H9 (cell line): ENCODE data around the gene SRPK1. TPM values are rescaled to one million over a fixed set of nuclear protein-coding genes. Genes with fewer than 3 reads are reported as not detected.

Source experiments
- DNase-seq: peaks from one replicate; pipeline ENCODE4 v3.0.0-alpha.2; 2017
- H2AFZ ChIP-seq: one replicate; pipeline ENCODE4 v1.6.1; 2013; ENCODE audit warnings: mild to moderate bottlenecking, low read length, control low read depth, moderate library complexity
- H2AK5ac ChIP-seq: 2 replicates; pipeline ENCODE4 v1.6.1; 2013; ENCODE audit warnings: low read length, control low read depth, mixed read lengths; ENCODE audit not compliant: insufficient read length
- H2BK120ac ChIP-seq: one replicate; pipeline ENCODE4 v1.6.1; 2013; ENCODE audit warnings: low read depth, mild to moderate bottlenecking, low read length, control low read depth, inconsistent platforms; ENCODE audit not compliant: poor library complexity, severe bottlenecking
- H2BK12ac ChIP-seq: 2 replicates; pipeline ENCODE4 v1.6.1; 2013; ENCODE audit warnings: low read length, control low read depth, mixed read lengths, low read depth; ENCODE audit not compliant: insufficient read length
- H2BK15ac ChIP-seq: 2 replicates; pipeline ENCODE4 v1.6.1; 2013; ENCODE audit warnings: low read depth, low read length, control low read depth
- H2BK20ac ChIP-seq: one replicate; pipeline ENCODE4 v1.6.1; 2013; ENCODE audit warnings: low read depth, mild to moderate bottlenecking, low read length, control low read depth, inconsistent platforms; ENCODE audit not compliant: poor library complexity, severe bottlenecking
- H2BK5ac ChIP-seq: 2 replicates; pipeline ENCODE4 v1.6.1; 2013; ENCODE audit warnings: low read length, control low read depth, mixed read lengths; ENCODE audit not compliant: insufficient read length
- H3K14ac ChIP-seq: 2 replicates; pipeline ENCODE4 v1.6.1; 2013; ENCODE audit warnings: low read length, control low read depth; ENCODE audit not compliant: insufficient read depth
- H3K18ac ChIP-seq: 2 replicates; pipeline ENCODE4 v1.6.1; 2013; ENCODE audit warnings: low read depth, mild to moderate bottlenecking, mixed read lengths, low read length, control low read depth; ENCODE audit not compliant: insufficient read length
- H3K23ac ChIP-seq: 2 replicates; pipeline ENCODE4 v1.6.1; 2013; ENCODE audit warnings: low read length, control low read depth, mixed read lengths, low read depth; ENCODE audit not compliant: insufficient read length
- H3K23me2 ChIP-seq: 2 replicates; pipeline ENCODE4 v1.6.1; 2013; ENCODE audit warnings: low read depth, mild to moderate bottlenecking, mixed read lengths, low read length, control low read depth; ENCODE audit not compliant: insufficient read length, poor library complexity, severe bottlenecking
- H3K27ac ChIP-seq: 2 replicates; pipeline ENCODE4 v1.5.1; 2013; ENCODE audit warnings: low read length, control low read depth, mixed read lengths, low read depth; ENCODE audit not compliant: insufficient read length
- H3K27me3 ChIP-seq: 2 replicates; pipeline ENCODE4 v1.6.1; 2013; ENCODE audit warnings: low read length, control low read depth, inconsistent platforms; ENCODE audit not compliant: insufficient read depth
- H3K4ac ChIP-seq: 2 replicates; pipeline ENCODE4 v1.6.1; 2013; ENCODE audit warnings: low read depth, mild to moderate bottlenecking, control low read depth, inconsistent platforms, low read length, moderate library complexity
- H3K4me1 ChIP-seq: 2 replicates; pipeline ENCODE4 v1.6.1; 2013; ENCODE audit warnings: low read length, control low read depth, inconsistent platforms; ENCODE audit not compliant: insufficient read depth
- H3K4me2 ChIP-seq: 2 replicates; pipeline ENCODE4 v1.6.1; 2013; ENCODE audit warnings: low read length, control low read depth, mixed read lengths; ENCODE audit not compliant: insufficient read length, insufficient read depth
- H3K56ac ChIP-seq: 2 replicates; pipeline ENCODE4 v1.6.1; 2013; ENCODE audit warnings: low read depth, mild to moderate bottlenecking, mixed read lengths, low read length, control low read depth; ENCODE audit not compliant: insufficient read length
- H3K79me1 ChIP-seq: 2 replicates; pipeline ENCODE4 v1.6.1; 2013; ENCODE audit warnings: low read depth, mild to moderate bottlenecking, moderate library complexity, low read length, control low read depth, inconsistent platforms; ENCODE audit not compliant: insufficient read depth, poor library complexity, severe bottlenecking
- H3K79me2 ChIP-seq: 2 replicates; pipeline ENCODE4 v1.6.1; 2013; ENCODE audit warnings: low read length, control low read depth, inconsistent platforms; ENCODE audit not compliant: insufficient read depth
- H3K9ac ChIP-seq: 2 replicates; pipeline ENCODE4 v1.6.1; 2013; ENCODE audit warnings: low read length, control low read depth, mixed read lengths; ENCODE audit not compliant: insufficient read length; ENCODE audit errors: extremely low read depth
- H3K9me3 ChIP-seq: one replicate; pipeline ENCODE4 v1.6.1; 2013; ENCODE audit warnings: low read depth, low read length, inconsistent platforms; ENCODE audit not compliant: control insufficient read depth
- H3T11ph ChIP-seq: one replicate; pipeline ENCODE4 v1.6.1; 2013; ENCODE audit warnings: mild to moderate bottlenecking, low read length, control low read depth, inconsistent platforms
- H4K20me1 ChIP-seq: one replicate; pipeline ENCODE4 v1.6.1; 2013; ENCODE audit not compliant: control insufficient read depth, insufficient read length, insufficient read depth
- H4K5ac ChIP-seq: 2 replicates; pipeline ENCODE4 v1.6.1; 2013; ENCODE audit warnings: low read depth, mild to moderate bottlenecking, mixed read lengths, low read length, control low read depth; ENCODE audit not compliant: insufficient read length
- H4K8ac ChIP-seq: replicated peaks from 2 replicates; pipeline ENCODE4 v1.6.1; 2013; ENCODE audit warnings: low read length, control low read depth, mixed read lengths, low read depth; ENCODE audit not compliant: insufficient read length
- H4K91ac ChIP-seq: 2 replicates; pipeline ENCODE4 v1.6.1; 2013; ENCODE audit warnings: low read depth, mild to moderate bottlenecking, moderate library complexity, mixed read lengths, low read length, control low read depth; ENCODE audit not compliant: insufficient read length
- H3K27ac Mint-ChIP-seq, 3 experiments: 2 replicates in 2 of 3; 3 replicates in 1 of 3; pipeline ENCODE4 v1.8.0; 2020 to 2021; ENCODE audit warnings: mixed read lengths in 3 of 3, mild to moderate bottlenecking in 1 of 3, moderate library complexity in 1 of 3
- H3K27me3 Mint-ChIP-seq: 2 replicates; pipeline ENCODE4 v1.8.0; 2021; ENCODE audit warnings: low read depth, mild to moderate bottlenecking, moderate library complexity, mixed read lengths
- H3K36me3 Mint-ChIP-seq, 3 experiments: 2 replicates in 2 of 3; 3 replicates in 1 of 3; pipeline ENCODE4 v1.8.0; 2020 to 2021; ENCODE audit warnings: low read depth in 3 of 3, mixed read lengths in 3 of 3; ENCODE audit not compliant: insufficient read depth in 1 of 3
- H3K4me1 Mint-ChIP-seq, 2 experiments: 2 replicates each; pipeline ENCODE4 v1.8.0; 2020; ENCODE audit warnings: mixed read lengths in 2 of 2
- H3K4me3 Mint-ChIP-seq, 2 experiments: 2 replicates in 1 of 2; 3 replicates in 1 of 2; pipeline ENCODE4 v1.8.0; 2020 to 2021; ENCODE audit warnings: mild to moderate bottlenecking in 2 of 2, mixed read lengths in 2 of 2, moderate library complexity in 1 of 2
- H3K9me3 Mint-ChIP-seq, 2 experiments: 2 replicates in 1 of 2; 3 replicates in 1 of 2; pipeline ENCODE4 v1.8.0; 2020; ENCODE audit warnings: mild to moderate bottlenecking in 2 of 2, mixed read lengths in 2 of 2, moderate library complexity in 1 of 2
- CTCF ChIP-seq: fragments of 200-600 bp; sonication (generic); conservative IDR thresholded peaks from 3 replicates; pipeline ENCODE4 v1.8.0; 2021; ENCODE audit warnings: antibody characterized with exemption, mild to moderate bottlenecking
- total RNA-seq: library from RNA; stranded (reverse); gene quantifications from 2 replicates; pipeline ENCODE4 v1.2.1, GENCODE V29; 2021

Gene SRPK1
- total RNA-seq, 1 experiment from 2014 or later, result 93.2 TPM

- Histone ChIP-seq H2AK5ac (no peak overlapping the region), H3K9me3 (no peaks in the 10 kb centered on the region), H4K8ac (no peak overlapping the region), H3K23me2 (no peaks in the 10 kb centered on the region), H3K14ac (no peak overlapping the region), H3K79me1 (no peaks in the 10 kb centered on the region), H3T11ph (no peak overlapping the region), H2BK5ac (no peak overlapping the region), H3K56ac (no peak overlapping the region), H2BK20ac (no peak overlapping the region), H3K4me1 (no peaks in the 10 kb centered on the region), H3K4ac (no peak overlapping the region), H3K18ac (no peak overlapping the region), H2BK15ac (no peak overlapping the region), H3K79me2 (no peaks in the 10 kb centered on the region), H4K91ac (no peak overlapping the region), H4K5ac (no peak overlapping the region), H3K4me2 (no peak overlapping the region), H2BK120ac (no peak overlapping the region), H2AFZ (no peak overlapping the region), H2BK12ac (no peak overlapping the region), H3K9ac (no peak overlapping the region), H3K27ac (no peak overlapping the region), H3K27me3 (no peaks in the 10 kb centered on the region), H3K23ac (no peak overlapping the region), H4K20me1 (no peaks in the 10 kb centered on the region)
- TF ChIP-seq CTCF, result no peak
- peaks cover 18 to 24% of the 10 kb centered on the region in 2 experiments for H3K4me1 Mint-ChIP-seq
- H3K36me3 Mint-ChIP-seq, result peaks cover 47 to 84% (median 77%) of the 10 kb centered on the region in 3 experiments
- peak overlapping the region in 2 of 3 experiments; percentile 41 to 42; a peak in 3 of 7 replicates for H3K27ac Mint-ChIP-seq
- H3K9me3 Mint-ChIP-seq, result no peaks in the 10 kb centered on the region
- no peak overlapping the region for H3K4me3 Mint-ChIP-seq
- no peaks in the 10 kb centered on the region for H3K27me3 Mint-ChIP-seq
- DNase-seq, result no peak
Observed at GRCh38 chr6:35857853-35858252, 63.0 kb downstream of the SRPK1 start.
